WERI-Rb-1 (cell line): Measurements from ENCODE around the gene STX3.
A peak's percentile ranks its signal among the peaks of the same experiment; 100 is the strongest.

Experiments
- DNase-seq: peaks from one replicate; pipeline ENCODE4 v3.0.0-alpha.2; 2020
- H3K27ac ChIP-seq: fragments of 250-450 bp; sonication (Bioruptor Pico); 2 replicates; pipeline ENCODE4 v1.5.1; 2020; ENCODE audit warnings: mild to moderate bottlenecking, moderate library complexity
- H3K27me3 ChIP-seq: fragments of 250-450 bp; sonication (Bioruptor Pico); 2 replicates; pipeline ENCODE4 v1.5.1; 2021; ENCODE audit warnings: mild to moderate bottlenecking, low read depth, moderate library complexity; ENCODE audit not compliant: insufficient read depth, severe bottlenecking
- H3K36me3 ChIP-seq: fragments of 250-450 bp; sonication (Bioruptor Pico); 2 replicates; pipeline ENCODE4 v1.5.1; 2020; ENCODE audit warnings: mild to moderate bottlenecking, moderate library complexity
- H3K4me3 ChIP-seq: 2 replicates; pipeline ENCODE4 v1.5.1; 2011; ENCODE audit warnings: low read depth, mild to moderate bottlenecking, control low read depth, low read length
- H3K9me3 ChIP-seq: fragments of 250-450 bp; sonication (Bioruptor Pico); 2 replicates; pipeline ENCODE4 v1.5.1; 2021; ENCODE audit warnings: mild to moderate bottlenecking, moderate library complexity; ENCODE audit not compliant: severe bottlenecking
- CTCF ChIP-seq: IDR thresholded peaks from 2 replicates; pipeline ENCODE4 v1.5.1; 2011; ENCODE audit warnings: low read depth, mild to moderate bottlenecking, control low read depth, inconsistent platforms, low read length

The STX3 gene

GRCh38 chr11:59713745-59714144, 41.4 kb upstream of the STX3 start, which contains the start of gene OR10V1:
Gene OR10V1, minus strand, starts transcription at chr11:59713845. Its CDS starts 0 bp downstream, at chr11:59713845.
- H3K36me3 ChIP-seq: no peaks in the 10 kb centered on the region
- no peak within 1 kb of the TSS for H3K4me3 ChIP-seq
- no peak for DNase-seq
- no peak within 1 kb of the TSS for H3K27ac ChIP-seq
- no peaks in the 10 kb centered on the region for H3K27me3 ChIP-seq
- TF ChIP-seq CTCF: no peak
- H3K9me3 ChIP-seq: no peaks in the 10 kb centered on the region

- Histone ChIP-seq H3K9me3 (no peaks in the 10 kb centered on the region), H3K27ac (peak overlapping the region; percentile 62), H3K36me3 (no peaks in the 10 kb centered on the region), H3K4me3 (no peak overlapping the region), H3K27me3 (no peaks in the 10 kb centered on the region)
- peak; percentile 52 for DNase-seq
- TF ChIP-seq CTCF: no peak
Measured at GRCh38 chr11:59716051-59716450, 39.1 kb upstream of the STX3 start.

- Histone ChIP-seq H3K9me3 (no peaks in the 10 kb centered on the region), H3K27me3 (no peaks in the 10 kb centered on the region), H3K27ac (no peak overlapping the region), H3K4me3 (no peak overlapping the region), H3K36me3 (no peaks in the 10 kb centered on the region)
- TF ChIP-seq CTCF: no peak
- DNase-seq: no peak
Measured at GRCh38 chr11:59719556-59719955, 35.6 kb upstream of the STX3 start.

- no peak for TF ChIP-seq CTCF
- Histone ChIP-seq H3K27me3 (no peaks in the 10 kb centered on the region), H3K27ac (no peak overlapping the region), H3K9me3 (no peaks in the 10 kb centered on the region), H3K36me3 (no peaks in the 10 kb centered on the region), H3K4me3 (no peak overlapping the region)
- no peak for DNase-seq
Measured at GRCh38 chr11:59724066-59724465, 31.1 kb upstream of the STX3 start.

GRCh38 chr11:59727426-59727825, 27.8 kb upstream of the STX3 start:
- no peaks in the 10 kb centered on the region for H3K27me3 ChIP-seq
- H3K27ac ChIP-seq: no peak overlapping the region
- H3K9me3 ChIP-seq: no peaks in the 10 kb centered on the region
- no peak overlapping the region for H3K4me3 ChIP-seq
- DNase-seq: no peak
- TF ChIP-seq CTCF: no peak
- H3K36me3 ChIP-seq: no peaks in the 10 kb centered on the region

GRCh38 chr11:59728154-59728553, 27.0 kb upstream of the STX3 start:
- no peak overlapping the region for H3K27ac ChIP-seq
- no peak for TF ChIP-seq CTCF
- no peaks in the 10 kb centered on the region for H3K36me3 ChIP-seq
- DNase-seq: no peak
- no peaks in the 10 kb centered on the region for H3K27me3 ChIP-seq
- H3K4me3 ChIP-seq: no peak overlapping the region
- no peaks in the 10 kb centered on the region for H3K9me3 ChIP-seq
